MM.1S (cell line): Measurements from ENCODE around the gene KIAA1755.

Source experiments
- DNase-seq: peaks from one replicate; pipeline ENCODE4 v3.0.0-alpha.2; 2015
- H2AFZ ChIP-seq: fragments of 300-600 bp; sonication (generic); 2 replicates; pipeline ENCODE4 v1.6.0; 2016; ENCODE audit warnings: antibody characterized with exemption, low read length
- H3F3A ChIP-seq: fragments of 300-600 bp; sonication (generic); 2 replicates; pipeline ENCODE4 v1.6.1; 2016; ENCODE audit warnings: mild to moderate bottlenecking, antibody characterized with exemption, low read length, moderate library complexity, mixed read lengths; ENCODE audit not compliant: insufficient read depth
- H3K27ac ChIP-seq: fragments of 300-600 bp; sonication (generic); 2 replicates; pipeline ENCODE4 v1.5.1; 2016; ENCODE audit warnings: mild to moderate bottlenecking, low read length
- H3K27me3 ChIP-seq: fragments of 300-600 bp; sonication (generic); replicated peaks from 2 replicates; pipeline ENCODE4 v1.6.0; 2016; ENCODE audit warnings: low read length; ENCODE audit not compliant: insufficient read depth
- H3K36me3 ChIP-seq: fragments of 300-600 bp; sonication (generic); replicated peaks from 2 replicates; pipeline ENCODE4 v1.6.1; 2016; ENCODE audit warnings: mild to moderate bottlenecking, low read length, mixed read lengths; ENCODE audit not compliant: insufficient read depth
- H3K4me1 ChIP-seq: fragments of 300-600 bp; sonication (generic); 2 replicates; pipeline ENCODE4 v1.6.1; 2016; ENCODE audit warnings: low read length, mixed read lengths
- H3K4me2 ChIP-seq: fragments of 300-600 bp; sonication (generic); 2 replicates; pipeline ENCODE4 v1.6.0; 2016; ENCODE audit warnings: low read depth, low read length
- H3K4me3 ChIP-seq: fragments of 300-600 bp; sonication (generic); 2 replicates; pipeline ENCODE4 v1.5.1; 2016; ENCODE audit warnings: low read length, mixed read lengths
- H3K79me2 ChIP-seq: fragments of 300-600 bp; sonication (generic); 2 replicates; pipeline ENCODE4 v1.6.1; 2016; ENCODE audit warnings: mixed run types, low read length, mixed read lengths
- H3K9ac ChIP-seq: fragments of 300-600 bp; sonication (generic); 2 replicates; pipeline ENCODE4 v1.6.1; 2016; ENCODE audit warnings: low read length, mixed read lengths
- H3K9me2 ChIP-seq: fragments of 300-600 bp; sonication (generic); replicated peaks from 2 replicates; pipeline ENCODE4 v1.6.1; 2016; ENCODE audit warnings: mild to moderate bottlenecking, low read length, mixed read lengths; ENCODE audit not compliant: insufficient read depth
- H3K9me3 ChIP-seq: fragments of 300-600 bp; sonication (generic); replicated peaks from 2 replicates; pipeline ENCODE4 v1.6.1; 2016; ENCODE audit warnings: mild to moderate bottlenecking, low read length, mixed read lengths; ENCODE audit not compliant: insufficient read depth
- H4K20me1 ChIP-seq: fragments of 300-600 bp; sonication (generic); 2 replicates; pipeline ENCODE4 v1.6.1; 2016; ENCODE audit warnings: mild to moderate bottlenecking, low read length, moderate library complexity, mixed read lengths; ENCODE audit not compliant: insufficient read depth
- CTCF ChIP-seq: fragments of 300-600 bp; sonication (generic); IDR thresholded peaks from 2 replicates; pipeline ENCODE4 v1.5.1; 2016; ENCODE audit warnings: antibody characterized with exemption, low read length, mixed read lengths
- EZH2 ChIP-seq: fragments of 300-600 bp; sonication (generic); optimal IDR thresholded peaks from 2 replicates; pipeline ENCODE3; 2017; ENCODE audit warnings: low read depth, mild to moderate bottlenecking, antibody characterized with exemption, low read length, mixed read lengths
- EZH2phosphoT487 ChIP-seq: fragments of 300-600 bp; sonication (generic); IDR thresholded peaks from 2 replicates; pipeline ENCODE4 v1.6.1; 2018; ENCODE audit warnings: antibody characterized with exemption, low read length

The KIAA1755 gene

GRCh38 chr20:38226553-38226952 lies 34.0 kb downstream of the KIAA1755 start:
- Histone ChIP-seq H3K4me1 (peaks cover 24% of the 10 kb centered on the region), H3K9ac (no peak overlapping the region), H3K9me3 (no peaks in the 10 kb centered on the region), H3F3A (peaks cover 10% of the 10 kb centered on the region; the same call in 1 of the 2 replicates), H3K79me2 (no peaks in the 10 kb centered on the region), H3K4me3 (no peak overlapping the region), H3K4me2 (peak overlapping the region; percentile 36), H3K9me2 (no peaks in the 10 kb centered on the region), H2AFZ (no peak overlapping the region), H4K20me1 (no peaks in the 10 kb centered on the region), H3K27me3 (no peaks in the 10 kb centered on the region), H3K36me3 (no peaks in the 10 kb centered on the region), H3K27ac (peak overlapping the region; percentile 25; the same call in 1 of the 2 replicates)
- DNase-seq = peak; percentile 76
- TF ChIP-seq EZH2phosphoT487 (no peak), EZH2 (no peak), CTCF (no peak)

DNA sequence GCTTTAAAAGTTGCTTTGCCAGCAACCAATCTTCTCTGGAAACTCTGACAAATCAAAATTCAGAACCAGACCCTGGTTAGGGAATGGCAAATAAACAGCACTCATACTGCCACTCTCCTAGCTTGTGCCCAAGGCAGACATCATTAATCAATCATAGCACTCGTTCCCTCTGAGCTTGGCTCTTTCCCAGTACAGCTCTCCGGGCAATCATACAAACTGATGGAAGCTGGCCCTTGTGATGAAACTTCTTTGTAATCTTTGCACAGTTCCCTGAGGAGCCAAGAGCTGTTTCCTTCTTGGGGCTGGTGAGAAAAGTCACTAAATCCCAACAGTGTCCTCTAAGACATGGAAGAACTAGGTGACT lies 34.7 kb downstream of the KIAA1755 start:
- Histone ChIP-seq H3K27me3 (no peaks in the 10 kb centered on the region), H3K9me2 (no peaks in the 10 kb centered on the region), H3K9me3 (no peaks in the 10 kb centered on the region), H3K4me1 (peaks cover 24% of the 10 kb centered on the region), H3K27ac (peak overlapping the region; percentile 25; the same call in 1 of the 2 replicates), H3K9ac (no peak overlapping the region), H3K4me3 (no peak overlapping the region), H3K36me3 (no peaks in the 10 kb centered on the region), H4K20me1 (no peaks in the 10 kb centered on the region), H3K79me2 (no peaks in the 10 kb centered on the region), H3F3A (peaks cover 10% of the 10 kb centered on the region; the same call in 1 of the 2 replicates), H2AFZ (no peak overlapping the region), H3K4me2 (peak overlapping the region; percentile 36; the same call in 1 of the 2 replicates)
- TF ChIP-seq CTCF (no peak), EZH2 (no peak), EZH2phosphoT487 (no peak)
- no peak for DNase-seq

GRCh38 chr20:38225240-38225899 lies 35.2 kb downstream of the KIAA1755 start:
- no peaks in the 10 kb centered on the region for H3K9me2 ChIP-seq
- H3K4me3 ChIP-seq = no peak overlapping the region
- H3K9me3 ChIP-seq = no peaks in the 10 kb centered on the region
- DNase-seq = no peak
- no peak overlapping the region for H2AFZ ChIP-seq
- no peak overlapping the region for H3K9ac ChIP-seq
- TF ChIP-seq EZH2 = no peak
- TF ChIP-seq EZH2phosphoT487 = no peak
- TF ChIP-seq CTCF = no peak
- peaks cover 24% of the 10 kb centered on the region for H3K4me1 ChIP-seq
- H3K36me3 ChIP-seq = no peaks in the 10 kb centered on the region
- no peak overlapping the region for H3K27ac ChIP-seq
- peaks cover 10% of the 10 kb centered on the region; the same call in 1 of the 2 replicates for H3F3A ChIP-seq
- no peaks in the 10 kb centered on the region for H3K79me2 ChIP-seq
- no peaks in the 10 kb centered on the region for H4K20me1 ChIP-seq
- no peaks in the 10 kb centered on the region for H3K27me3 ChIP-seq
- H3K4me2 ChIP-seq = no peak overlapping the region
